ENCODE results near the gene RPA3. TPM values are rescaled to one million over a fixed set of nuclear protein-coding genes. Genes with fewer than 3 reads are reported as not detected.
"Not testable (repeated sequence)": the region's sequence is repeated elsewhere in the genome, so short reads cannot be mapped to it uniquely, and the experiment has no call there.

RPA3 gene
- total RNA-seq, 1 donor from 2014 or later, result 25.2 TPM

GRCh38 chr7:7668706-7669105, 49.7 kb downstream of the RPA3 start:
- ATAC-seq, result no peak
- intact Hi-C loops (cut with micrococcal nuclease), result no loop called here
- no peak for DNase-seq

- ATAC-seq (no peak), DNase-seq (no peak)
- intact Hi-C loops (cut with micrococcal nuclease), result no loop called here
Measured at GRCh38 chr7:7667187-7667586, 51.2 kb downstream of the RPA3 start.

DNA sequence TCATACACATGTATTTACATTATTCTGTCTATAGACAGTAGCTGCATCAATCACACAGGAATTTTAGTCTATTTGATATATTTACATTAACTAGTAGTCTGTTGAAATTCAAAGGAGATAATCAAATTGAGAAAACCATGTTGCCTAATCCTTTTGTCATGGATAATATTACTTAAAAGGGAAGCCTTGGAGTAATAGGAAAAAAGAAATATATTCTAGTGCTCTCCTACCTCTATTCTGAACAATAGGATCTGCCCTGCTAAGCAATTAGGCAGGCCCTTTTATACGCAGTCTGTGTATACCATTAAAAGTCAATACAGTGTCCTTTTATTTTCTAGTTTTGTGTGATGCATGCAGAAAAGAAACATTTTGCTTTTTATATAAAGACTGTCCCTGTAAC, 53.4 kb downstream of the RPA3 start:
- ATAC-seq (no peak), DNase-seq (no peak)
- intact Hi-C loops (cut with micrococcal nuclease), result no loop called here

GRCh38 chr7:7664291-7664690, 54.1 kb downstream of the RPA3 start:
- intact Hi-C loops (cut with micrococcal nuclease), result no loop called here
- DNase-seq (no peak), ATAC-seq (no peak)

GRCh38 chr7:7662527-7662926, 55.9 kb downstream of the RPA3 start:
- no peak for ATAC-seq

GRCh38 chr7:7656459-7656858, 61.9 kb downstream of the RPA3 start:
- DNase-seq; intact Hi-C loops (cut with micrococcal nuclease); ATAC-seq: not testable (repeated sequence)

More at GRCh38 chr7:7662527-7662926, 55.9 kb downstream of the RPA3 start:
- intact Hi-C loops (cut with micrococcal nuclease), result no loop called here
- no peak for DNase-seq

- intact Hi-C loops (cut with micrococcal nuclease), result no loop called here
- ATAC-seq (peak; percentile 68), DNase-seq (no peak)
Measured at GRCh38 chr7:7654964-7655715, 63.3 kb downstream of the RPA3 start.

GRCh38 chr7:7653593-7654187, 64.7 kb downstream of the RPA3 start:
- intact Hi-C loops (cut with micrococcal nuclease), result no loop called here
- DNase-seq, result no peak
- no peak for ATAC-seq

DNA sequence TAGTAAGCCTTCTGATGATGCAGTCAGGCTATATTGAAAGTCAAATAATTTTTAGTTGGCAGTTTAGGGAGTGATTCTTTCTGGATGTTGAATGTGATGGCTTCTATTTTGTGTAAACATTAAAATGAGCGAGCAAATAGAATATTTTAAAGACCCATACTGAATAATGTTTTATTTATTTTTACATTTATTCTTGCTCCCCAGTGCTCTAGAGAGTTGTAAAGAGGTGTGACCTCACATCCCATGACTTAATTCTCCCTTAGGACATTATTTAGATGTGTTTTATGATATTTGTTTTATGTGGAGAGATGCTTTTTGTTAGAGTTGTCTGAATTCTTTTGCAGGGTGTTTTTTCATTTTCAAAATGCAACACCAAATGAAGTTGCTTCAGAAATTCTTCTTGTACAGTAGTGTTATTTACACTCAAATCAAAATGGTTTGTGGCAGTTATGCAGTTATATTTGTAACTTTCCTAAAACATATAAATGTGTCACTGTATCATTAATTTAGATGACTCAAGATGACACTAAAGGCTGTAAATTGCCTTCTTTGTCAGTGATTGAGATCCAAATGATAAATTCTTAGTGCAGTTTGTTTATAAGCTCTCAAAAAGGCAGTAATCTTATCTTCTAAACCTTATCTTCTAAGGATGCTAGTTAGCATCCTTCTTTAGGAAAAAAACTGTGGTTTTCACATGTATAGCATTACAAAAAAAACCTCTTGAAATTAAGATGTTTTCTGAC, 65.4 kb downstream of the RPA3 start:
- ATAC-seq, result no peak
- intact Hi-C loops (cut with micrococcal nuclease), result no loop called here
- DNase-seq, result no peak

GRCh38 chr7:7651479-7651878, 66.9 kb downstream of the RPA3 start:
- intact Hi-C loops (cut with micrococcal nuclease), result no loop called here
- no peak for DNase-seq
- no peak for ATAC-seq

- ATAC-seq (no peak), DNase-seq (no peak)
- intact Hi-C loops (cut with micrococcal nuclease), result no loop called here
Measured at GRCh38 chr7:7650682-7651206, 67.7 kb downstream of the RPA3 start.

DNA sequence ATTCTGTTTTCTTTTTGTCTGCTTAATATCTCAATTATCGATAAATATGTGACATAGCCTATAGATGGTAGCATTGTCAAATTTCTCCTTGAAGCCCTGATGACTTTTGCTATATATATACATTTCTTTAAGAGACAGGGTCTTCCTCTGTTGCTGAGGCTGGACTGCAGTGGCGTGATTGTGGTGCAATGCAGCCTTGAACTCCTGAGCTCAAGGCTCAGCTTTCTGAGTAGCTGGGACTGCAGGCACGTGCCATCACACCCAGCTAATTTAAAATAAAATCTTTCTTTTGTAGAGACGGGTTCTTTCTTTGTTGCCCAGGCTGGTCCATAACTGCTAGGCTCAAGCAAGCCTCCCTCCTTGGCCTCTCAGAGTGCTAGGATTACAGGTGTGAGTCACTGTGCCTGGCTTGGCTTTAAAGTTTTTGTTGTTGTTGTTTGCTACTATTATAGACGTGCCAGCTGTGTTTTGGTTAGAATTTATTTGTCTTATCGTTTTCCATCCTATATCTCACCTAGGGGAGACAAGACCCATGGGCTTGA, 70.8 kb downstream of the RPA3 start:
- no peak for ATAC-seq
- DNase-seq, result no peak
- intact Hi-C loops (cut with micrococcal nuclease), result no loop called here

GRCh38 chr7:7642081-7642480, 76.3 kb downstream of the RPA3 start:
- DNase-seq (no peak), ATAC-seq (no peak)
- intact Hi-C loops (cut with micrococcal nuclease), result no loop called here

- DNase-seq, result no peak
- intact Hi-C loops (cut with micrococcal nuclease), result no loop called here
- ATAC-seq, result peak; percentile 8
Measured at GRCh38 chr7:7641129-7641663, 77.2 kb downstream of the RPA3 start.

GRCh38 chr7:7640221-7641128, 77.9 kb downstream of the RPA3 start, which contains the start of gene UMAD1:
Gene UMAD1 (plus strand): TSS chr7:7640752. CDS start chr7:7673372, 32,620 bp downstream.
- ATAC-seq, result peak; percentile 100
- intact Hi-C loops (cut with micrococcal nuclease), result no loop called here

DNA sequence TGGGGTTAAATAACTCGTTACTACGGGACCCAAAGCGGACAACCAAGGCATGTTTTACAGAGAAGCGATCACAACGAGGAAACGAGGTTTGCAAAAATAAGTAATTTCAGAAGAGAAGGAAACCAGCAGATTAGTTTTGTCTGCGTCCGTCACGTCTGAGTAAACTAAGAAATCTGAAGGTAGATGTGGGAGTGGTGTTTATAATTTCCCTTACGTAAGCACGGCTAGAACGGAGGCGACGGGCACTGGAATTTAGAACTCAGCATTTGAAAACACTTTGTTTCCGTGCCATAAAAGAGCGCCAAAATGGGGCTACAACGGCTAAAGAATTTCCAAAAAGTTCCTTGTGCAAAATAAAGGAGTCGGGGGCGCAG, 78.6 kb downstream of the RPA3 start:
- DNase-seq (no peak), ATAC-seq (no peak)
- intact Hi-C loops (cut with micrococcal nuclease), result no loop called here

More at GRCh38 chr7:7640221-7641128, 77.9 kb downstream of the RPA3 start, which contains the start of gene UMAD1:
- peak; percentile 98 for DNase-seq

GRCh38 chr7:7639421-7639820, 79.0 kb downstream of the RPA3 start:
- DNase-seq, result no peak
- intact Hi-C loops (cut with micrococcal nuclease), result no loop called here
- no peak for ATAC-seq

- no peak for ATAC-seq
- no peak for DNase-seq
- intact Hi-C loops (cut with micrococcal nuclease), result no loop called here
Measured at GRCh38 chr7:7630626-7631329, 87.6 kb downstream of the RPA3 start.
